Kidney (tissue), 14 donors: ENCODE results near the gene ANKH. TPM values are rescaled to one million over a fixed set of nuclear protein-coding genes. Genes with fewer than 3 reads are reported as not detected.

Source experiments
- DNase-seq, 5 donors: peaks; one replicate each; pipeline ENCODE4 v3.0.0-alpha.2; 2013 to 2020
- FAIRE-seq: peaks from 2 replicates; lab custom pipeline; 2012; peaks lifted over from hg19 to GRCh38; lab: Jason Lieb, UNC
- H3K27ac ChIP-seq, 2 donors: one replicate each; pipeline ENCODE4 v1.7.0; 2013; ENCODE audit warnings: low read depth in 2 of 2, low read length in 2 of 2, inconsistent platforms in 1 of 2
- H3K27me3 ChIP-seq: one replicate; pipeline ENCODE4 v1.7.1; 2013; ENCODE audit warnings: low read length, inconsistent platforms; ENCODE audit not compliant: control insufficient read depth, insufficient read depth
- H3K36me3 ChIP-seq, 3 donors: one replicate each; pipeline versions ENCODE4 v1.7.0 to v1.7.1; 2013; ENCODE audit warnings: low read length in 3 of 3, control low read depth in 1 of 3, inconsistent platforms in 1 of 3; ENCODE audit not compliant: insufficient read depth in 3 of 3, control insufficient read depth in 2 of 3
- H3K4me1 ChIP-seq, 3 donors: one replicate each; pipeline versions ENCODE4 v1.7.0 to v1.7.1; 2013; ENCODE audit warnings: low read length in 3 of 3, inconsistent platforms in 1 of 3, low read depth in 1 of 3; ENCODE audit not compliant: control insufficient read depth in 2 of 3, insufficient read depth in 2 of 3
- H3K4me3 ChIP-seq, 3 donors: one replicate each; pipeline versions ENCODE4 v1.7.0 to v1.8.1; 2013; ENCODE audit warnings: low read length in 3 of 3, control low read depth in 1 of 3, inconsistent platforms in 1 of 3
- H3K9ac ChIP-seq, 3 donors: one replicate each; pipeline versions ENCODE4 v1.7.0 to v1.7.1; 2013; ENCODE audit warnings: low read length in 3 of 3, control low read depth in 1 of 3, inconsistent platforms in 1 of 3
- H3K9me3 ChIP-seq, 3 donors: one replicate each; pipeline versions ENCODE4 v1.7.0 to v1.7.1; 2013; ENCODE audit warnings: low read length in 3 of 3, control low read depth in 1 of 3, inconsistent platforms in 1 of 3; ENCODE audit not compliant: control insufficient read depth in 2 of 3, insufficient read depth in 1 of 3
- CTCF ChIP-seq: IDR thresholded peaks from 3 replicates; pipeline ENCODE4 v1.5.1; 2012; ENCODE audit warnings: mild to moderate bottlenecking, moderate library complexity, borderline replicate concordance; ENCODE audit not compliant: insufficient read depth; ENCODE audit errors: extremely low read depth
- intact Hi-C: fragments of 100-400 bp; cut with DNase I; formaldehyde crosslinking; loops from one replicate; pipeline ENCODE4 v1.11.1; 2022
- polyA plus RNA-seq: library from polyadenylated mRNA; stranded (reverse); fragments of 350-450 nt; fragmentation: Illumina TruSeq; extraction: RNeasy Lipid Tissue Mini Kit (QIAGEN cat#74804); gene quantifications from one replicate; pipeline ENCODE4 v1.2.3, GENCODE V29; 2014; ENCODE audit warnings: low read depth, low replicate concordance; ENCODE audit not compliant: insufficient read depth
- total RNA-seq: library from RNA; stranded (reverse); fragmentation: NEBNext Ultra II Directional; extraction: Animal tissue kit (Norgen Biotek cat#: 25700); gene quantifications from one replicate; pipeline ENCODE4 v1.2.1, GENCODE V29; 2021
- donor health status: control.
- donor health status: control.
- donor health status: control.
- donor health status: control.
- donor health status: control.
- donor health status: DM: yes; HTN: yes; CAD: no.
- donor health status: Normal renal cell carcinoma (clear cell type).

Gene ANKH
- total and polyA plus RNA-seq, 2 donors from 2014 or later: 19.0 to 44.6 TPM

GRCh38 chr5:14700478-14701436, 170.8 kb downstream of the ANKH start:
- Histone ChIP-seq H3K27me3 (no peaks in the 10 kb centered on the region), H3K9ac (no peak overlapping the region), H3K4me1 (no peaks in the 10 kb centered on the region), H3K4me3 (no peak overlapping the region), H3K27ac (no peak overlapping the region), H3K9me3 (no peaks in the 10 kb centered on the region), H3K36me3 (peaks cover 0 to 24% (median 14%) of the 10 kb centered on the region in 3 donors)
- intact Hi-C loops: no loop called here
- FAIRE-seq (no peak), DNase-seq (no peak)
- no peak for TF ChIP-seq CTCF

GRCh38 chr5:14699807-14700400, 171.7 kb downstream of the ANKH start:
- FAIRE-seq: no peak

GRCh38 chr5:14699159-14699558, 172.4 kb downstream of the ANKH start:
- H3K9ac ChIP-seq: no peak overlapping the region
- H3K4me1 ChIP-seq: no peaks in the 10 kb centered on the region
- intact Hi-C loops: no loop called here
- H3K27ac ChIP-seq: no peak overlapping the region
- no peak for TF ChIP-seq CTCF
- H3K36me3 ChIP-seq: peaks cover 0 to 20% (median 19%) of the 10 kb centered on the region in 3 donors
- DNase-seq (no peak), FAIRE-seq (no peak)
- no peak overlapping the region for H3K4me3 ChIP-seq
- no peaks in the 10 kb centered on the region for H3K27me3 ChIP-seq
- no peaks in the 10 kb centered on the region for H3K9me3 ChIP-seq

More at GRCh38 chr5:14699807-14700400, 171.7 kb downstream of the ANKH start:
- Histone ChIP-seq H3K4me3 (no peak overlapping the region), H3K36me3 (peaks cover 0 to 19% (median 14%) of the 10 kb centered on the region in 3 donors), H3K9ac (no peak overlapping the region), H3K9me3 (no peaks in the 10 kb centered on the region), H3K27me3 (no peaks in the 10 kb centered on the region), H3K4me1 (no peaks in the 10 kb centered on the region), H3K27ac (no peak overlapping the region)
- no peak for DNase-seq
- intact Hi-C loops: no loop called here
- TF ChIP-seq CTCF: no peak
